NCI-H2107 treated with DMSO at 0.1 percent for 48 hours (cell line): ENCODE data around the gene ZNF652.

ENCODE experiments used
- DNase-seq: peaks from one replicate; lab custom pipeline; 2025; ENCODE audit not compliant: unreplicated experiment; lab: John Stamatoyannopoulos, UW

The ZNF652 gene

GRCh38 chr17:49359990-49360795 is 1.9 kb downstream of the ZNF652 start:
- no peak for DNase-seq

- no peak for DNase-seq
Measured at GRCh38 chr17:49358641-49359247, 3.3 kb downstream of the ZNF652 start.

GRCh38 chr17:49357516-49357915 is 4.5 kb downstream of the ZNF652 start:
- DNase-seq, result no peak

- DNase-seq, result no peak
Measured at GRCh38 chr17:49356320-49356719, 5.7 kb downstream of the ZNF652 start.

GRCh38 chr17:49353607-49354006 is 8.4 kb downstream of the ZNF652 start:
- DNase-seq, result no peak

GRCh38 chr17:49352587-49353154 is 9.4 kb downstream of the ZNF652 start:
- DNase-seq, result no peak

- DNase-seq, result no peak
Measured at GRCh38 chr17:49351572-49352140, 10.4 kb downstream of the ZNF652 start.

GRCh38 chr17:49349541-49349940 is 12.5 kb downstream of the ZNF652 start:
- DNase-seq, result no peak

GRCh38 chr17:49344914-49345313 is 17.1 kb downstream of the ZNF652 start:
- DNase-seq, result no peak

- DNase-seq, result no peak
Measured at GRCh38 chr17:49343273-49343672, 18.8 kb downstream of the ZNF652 start.

GRCh38 chr17:49342575-49342936 is 19.5 kb downstream of the ZNF652 start:
- DNase-seq, result no peak

- no peak for DNase-seq
Measured at GRCh38 chr17:49341356-49341755, 20.7 kb downstream of the ZNF652 start.

GRCh38 chr17:49339354-49339753 is 22.7 kb downstream of the ZNF652 start:
- DNase-seq, result no peak

GRCh38 chr17:49338883-49339282 is 23.2 kb downstream of the ZNF652 start:
- DNase-seq, result no peak

GRCh38 chr17:49337884-49338283 is 24.2 kb downstream of the ZNF652 start:
- no peak for DNase-seq

- no peak for DNase-seq
Measured at GRCh38 chr17:49334744-49335512, 27.1 kb downstream of the ZNF652 start.

GRCh38 chr17:49333804-49334203 is 28.2 kb downstream of the ZNF652 start:
- DNase-seq, result no peak

GRCh38 chr17:49327835-49328784 is 33.9 kb downstream of the ZNF652 start:
- no peak for DNase-seq

GRCh38 chr17:49325980-49326379 is 36.1 kb downstream of the ZNF652 start:
- no peak for DNase-seq

GRCh38 chr17:49318435-49318965 is 43.5 kb downstream of the ZNF652 start:
- DNase-seq, result no peak
